Measurements from ENCODE around the gene ZNF407. TPM values are rescaled to one million over a fixed set of nuclear protein-coding genes. Genes with fewer than 3 reads are reported as not detected.

Gene ZNF407
- total and polyA plus RNA-seq, 2 of the 13 experiments (the other 11 are each of a cell fraction or from before 2014, with no cell fraction given) = 2.3 to 8.7 TPM

DNA sequence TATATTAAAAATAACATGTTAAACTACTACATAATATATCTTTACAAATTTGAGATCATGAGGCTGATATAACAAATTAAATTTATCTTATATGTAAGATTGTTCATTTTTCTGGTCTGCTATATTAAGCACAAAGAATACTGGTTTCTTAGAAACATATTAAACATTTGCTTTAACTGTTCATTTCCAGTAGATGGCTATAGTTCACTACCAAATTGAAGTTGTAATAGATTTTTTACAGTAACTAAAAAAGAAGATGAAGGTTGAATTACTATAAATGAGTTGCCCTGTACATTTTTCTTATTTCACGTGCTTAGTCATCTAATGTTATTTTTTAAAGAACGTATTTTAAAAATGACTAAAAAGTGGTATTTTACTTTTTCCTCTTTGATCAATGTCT, 57.0 kb downstream of the ZNF407 start:
- Histone ChIP-seq H3K9ac (ENCODE audit: insufficient read depth, low read depth, low read length) (no peak overlapping the region), H4K20me1 (ENCODE audit: insufficient read depth, low read length) (no peaks in the 10 kb centered on the region), H3K27ac (ENCODE audit: extremely low read length, insufficient read depth, low read length) (no peak overlapping the region), H3K9me3 (ENCODE audit: low read length) (no peaks in the 10 kb centered on the region), H3K4me3 (replicated peaks in 1 of 3; ENCODE audit: insufficient read depth in 1 of 3, low read depth in 2 of 3, low read length in 3 of 3) (no peak overlapping the region), H3K36me3 (replicated peaks in 1 of 2; ENCODE audit: control insufficient read depth in 1 of 2, insufficient read depth in 2 of 2, low read length in 2 of 2) (no peaks in the 10 kb centered on the region), H3K4me1 (ENCODE audit: insufficient read depth, low read length) (0 out of 2 replicates have a peak, but pooled peaks cover 5% of the 10 kb centered on the region), H2AFZ (ENCODE audit: low read length) (no peak overlapping the region), H3K4me2 (ENCODE audit: low read depth, low read length) (no peak overlapping the region), H3K79me2 (ENCODE audit: insufficient read depth, low read length) (no peaks in the 10 kb centered on the region), H3K27me3 (ENCODE audit: control insufficient read depth in 1 of 2, insufficient read depth in 2 of 2, low read length in 2 of 2) (no peaks in the 10 kb centered on the region)
- no TSS peak for BruUV-seq (replicated peaks)
- in situ Hi-C loops (cut with HindIII; ENCODE audit: extremely low pct_ligation_motif_present, low pct_unique_long_range_greater_than_20kb) (loop anchor here (25.0 kb wide), 1 partner anchor 833 kb away; no protein-coding TSS in a partner anchor), intact Hi-C loops (cut with micrococcal nuclease; ENCODE audit: unreplicated experiment) (loop anchor here (5.0 kb wide), 2 partner anchors 78 to 1693 kb away; no protein-coding TSS in a partner anchor)
- ATAC-seq = no peak
- TF ChIP-seq AKAP8 (CRISPR knock-in tag; IDR thresholded peaks at IDR 0.05) (no peak), KLF11 (CRISPR knock-in tag; IDR thresholded peaks at IDR 0.05) (no peak), STAG1 (CRISPR knock-in tag; IDR thresholded peaks at IDR 0.05) (peak; percentile 61)
- FAIRE-seq = no peak
- ChIA-PET POLR2A (no interaction called here), CTCF (ENCODE audit: low intra/inter-chr PET ratio, low total read pairs) (no interaction called here)
- no peak for DNase-seq (ENCODE audit: low spot score)
- 95% methylated on average over 2 of the region's 2 CpGs for WGBS (ENCODE audit: low lambda C conversion rate)

DNA sequence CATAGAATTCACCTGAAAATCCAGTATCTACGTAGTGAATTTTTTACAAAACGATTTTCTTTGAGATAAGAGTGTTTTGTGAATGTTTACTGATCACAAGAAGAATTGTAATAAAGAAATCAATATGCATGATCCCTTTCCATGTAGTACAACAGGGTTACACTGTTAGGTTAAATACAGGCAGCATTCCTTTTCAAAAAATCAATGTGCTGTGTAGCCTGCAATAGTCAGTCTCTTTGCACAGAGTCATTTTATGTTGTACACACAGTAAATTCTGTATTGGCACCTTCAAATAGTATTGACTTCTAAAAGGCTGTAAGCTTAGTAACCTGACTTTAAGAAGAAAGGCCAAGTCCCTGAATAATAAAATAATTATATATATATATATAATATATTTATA, 63.3 kb downstream of the ZNF407 start:
- ATAC-seq = peak; percentile 96
- no peak for FAIRE-seq
- BruUV-seq (replicated peaks) = no TSS peak
- H3K79me2 ChIP-seq (ENCODE audit: insufficient read depth, low read length) = no peaks in the 10 kb centered on the region
- in situ Hi-C loops (cut with HindIII; ENCODE audit: extremely low pct_ligation_motif_present, low pct_unique_long_range_greater_than_20kb) (loop anchor here (10.0 to 25.0 kb wide), 2 partner anchors 304 to 826 kb away; no protein-coding TSS in a partner anchor), intact Hi-C loops (cut with micrococcal nuclease; ENCODE audit: unreplicated experiment) (no loop called here)
- H3K27me3 ChIP-seq (ENCODE audit: control insufficient read depth in 1 of 2, insufficient read depth in 2 of 2, low read length in 2 of 2) = no peaks in the 10 kb centered on the region
- no peak overlapping the region for H3K27ac ChIP-seq (ENCODE audit: extremely low read length, insufficient read depth, low read length)
- no peak overlapping the region for H3K4me2 ChIP-seq (ENCODE audit: low read depth, low read length)
- H3K36me3 ChIP-seq (replicated peaks in 1 of 2; ENCODE audit: control insufficient read depth in 1 of 2, insufficient read depth in 2 of 2, low read length in 2 of 2) = no peaks in the 10 kb centered on the region; a peak in 1 of 5 replicates
- POLR2A ChIA-PET = no interaction called here
- peak; percentile 12 for DNase-seq (ENCODE audit: low spot score)
- no peak overlapping the region for H3K9ac ChIP-seq (ENCODE audit: insufficient read depth, low read depth, low read length)
- no peak overlapping the region for H2AFZ ChIP-seq (ENCODE audit: low read length)
- H3K4me3 ChIP-seq (replicated peaks in 1 of 3; ENCODE audit: insufficient read depth in 1 of 3, low read depth in 2 of 3, low read length in 3 of 3) = no peak overlapping the region
- H3K9me3 ChIP-seq (ENCODE audit: low read length) = no peaks in the 10 kb centered on the region
- 27% methylated on average over 2 of the region's 2 CpGs for WGBS (ENCODE audit: low lambda C conversion rate)
- no peaks in the 10 kb centered on the region for H4K20me1 ChIP-seq (ENCODE audit: insufficient read depth, low read length)
- H3K4me1 ChIP-seq (ENCODE audit: insufficient read depth, low read length) = peaks cover 10% of the 10 kb centered on the region; the same call in 1 of the 2 replicates
- CTCF ChIA-PET (ENCODE audit: low intra/inter-chr PET ratio, low total read pairs) = no interaction called here
- TF ChIP-seq ZMYM3 (CRISPR knock-in tag; IDR thresholded peaks at IDR 0.05) (no peak), RARA (CRISPR knock-in tag; IDR thresholded peaks at IDR 0.05) (no peak), MBD4 (IDR thresholded peaks at IDR 0.05; ENCODE audit: borderline replicate concordance, low read length) (no peak), SAP130 (CRISPR knock-in tag; IDR thresholded peaks at IDR 0.05; ENCODE audit: low read depth) (no peak), SOX6 (IDR thresholded peaks at IDR 0.05) (no peak), SOX6 (CRISPR knock-in tag; IDR thresholded peaks at IDR 0.05) (peak; percentile 16; the same call in 1 of the 2 replicates), TBP (CRISPR knock-in tag; IDR thresholded peaks at IDR 0.05) (no peak), ZNF329 (CRISPR knock-in tag; IDR thresholded peaks at IDR 0.05; ENCODE audit: low read depth) (no peak), ZNF12 (CRISPR knock-in tag; IDR thresholded peaks at IDR 0.05) (no peak), CBFB (CRISPR knock-in tag; IDR thresholded peaks at IDR 0.05) (no peak), FOXA1 (IDR thresholded peaks at IDR 0.05) (no peak), FOXA1 (CRISPR knock-in tag; IDR thresholded peaks at IDR 0.05) (no peak), WIZ (CRISPR knock-in tag; IDR thresholded peaks at IDR 0.05) (no peak), NBN (conservative IDR thresholded peaks at IDR 0.05) (no peak), ZSCAN21 (CRISPR knock-in tag; IDR thresholded peaks at IDR 0.05; ENCODE audit: borderline replicate concordance) (no peak)
- TF ChIP-seq, protein P1, sequence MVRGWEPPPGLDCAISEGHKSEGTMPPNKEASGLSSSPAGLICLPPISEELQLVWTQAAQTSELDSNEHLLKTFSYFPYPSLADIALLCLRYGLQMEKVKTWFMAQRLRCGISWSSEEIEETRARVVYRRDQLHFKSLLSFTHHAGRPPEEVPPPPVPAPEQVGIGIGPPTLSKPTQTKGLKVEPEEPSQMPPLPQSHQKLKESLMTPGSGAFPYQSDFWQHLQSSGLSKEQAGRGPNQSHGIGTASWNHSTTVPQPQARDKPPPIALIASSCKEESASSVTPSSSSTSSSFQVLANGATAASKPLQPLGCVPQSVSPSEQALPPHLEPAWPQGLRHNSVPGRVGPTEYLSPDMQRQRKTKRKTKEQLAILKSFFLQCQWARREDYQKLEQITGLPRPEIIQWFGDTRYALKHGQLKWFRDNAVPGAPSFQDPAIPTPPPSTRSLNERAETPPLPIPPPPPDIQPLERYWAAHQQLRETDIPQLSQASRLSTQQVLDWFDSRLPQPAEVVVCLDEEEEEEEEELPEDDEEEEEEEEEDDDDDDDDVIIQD (CRISPR knock-in tag; IDR thresholded peaks at IDR 0.05; ENCODE audit: low read depth) = no peak
- TF ChIP-seq, protein P2, sequence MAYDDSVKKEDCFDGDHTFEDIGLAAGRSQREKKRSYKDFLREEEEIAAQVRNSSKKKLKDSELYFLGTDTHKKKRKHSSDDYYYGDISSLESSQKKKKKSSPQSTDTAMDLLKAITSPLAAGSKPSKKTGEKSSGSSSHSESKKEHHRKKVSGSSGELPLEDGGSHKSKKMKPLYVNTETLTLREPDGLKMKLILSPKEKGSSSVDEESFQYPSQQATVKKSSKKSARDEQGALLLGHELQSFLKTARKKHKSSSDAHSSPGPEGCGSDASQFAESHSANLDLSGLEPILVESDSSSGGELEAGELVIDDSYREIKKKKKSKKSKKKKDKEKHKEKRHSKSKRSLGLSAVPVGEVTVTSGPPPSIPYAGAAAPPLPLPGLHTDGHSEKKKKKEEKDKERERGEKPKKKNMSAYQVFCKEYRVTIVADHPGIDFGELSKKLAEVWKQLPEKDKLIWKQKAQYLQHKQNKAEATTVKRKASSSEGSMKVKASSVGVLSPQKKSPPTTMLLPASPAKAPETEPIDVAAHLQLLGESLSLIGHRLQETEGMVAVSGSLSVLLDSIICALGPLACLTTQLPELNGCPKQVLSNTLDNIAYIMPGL (CRISPR knock-in tag; IDR thresholded peaks at IDR 0.05; ENCODE audit: borderline replicate concordance in 1 of 2, low read depth in 1 of 2) = no peak
